Lung (tissue), 13 donors: Measurements from ENCODE around the gene LRRC8C. TPM values are rescaled to one million over a fixed set of nuclear protein-coding genes. Genes with fewer than 3 reads are reported as not detected.

Experiments used
- ATAC-seq: fragments of 200-7000 bp; cut with Tn5 transposase; one replicate; pipeline ENCODE4 v1.9.1; 2020; ENCODE audit warnings: moderate number of reproducible peaks; ENCODE audit not compliant: insufficient read depth, low FRiP score
- DNase-seq, 3 donors: peaks; one replicate each; pipeline ENCODE4 v3.0.0-alpha.2; 2013 to 2017
- H3K27ac ChIP-seq, 2 donors: one replicate each; pipeline ENCODE4 v1.5.1; 2013; ENCODE audit warnings: mild to moderate bottlenecking in 2 of 2, moderate library complexity in 2 of 2, control low read depth in 1 of 2, inconsistent platforms in 1 of 2, low read depth in 1 of 2, low read length in 1 of 2
- H3K27me3 ChIP-seq, 3 donors: one replicate each; pipeline ENCODE4 v1.5.1; 2013; ENCODE audit warnings: low read length in 2 of 3; ENCODE audit not compliant: control insufficient read depth in 3 of 3, insufficient read depth in 3 of 3
- H3K36me3 ChIP-seq, 4 donors: one replicate each; pipeline ENCODE4 v1.5.1; 2013; ENCODE audit warnings: low read length in 4 of 4, mild to moderate bottlenecking in 1 of 4, moderate library complexity in 1 of 4; ENCODE audit not compliant: control insufficient read depth in 4 of 4, insufficient read depth in 4 of 4
- H3K4me1 ChIP-seq, 5 donors: one replicate each; pipeline ENCODE4 v1.5.1; 2013; ENCODE audit warnings: low read length in 5 of 5, mild to moderate bottlenecking in 2 of 5, moderate library complexity in 1 of 5; ENCODE audit not compliant: control insufficient read depth in 5 of 5, insufficient read depth in 5 of 5
- H3K4me3 ChIP-seq: one replicate; pipeline ENCODE4 v1.5.1; 2013; ENCODE audit warnings: mild to moderate bottlenecking, control low read depth, moderate library complexity
- H3K9ac ChIP-seq, 2 donors: one replicate each; pipeline ENCODE4 v1.5.1; 2013; ENCODE audit warnings: low read length in 2 of 2, control low read depth in 1 of 2; ENCODE audit not compliant: insufficient read depth in 1 of 2
- H3K9me3 ChIP-seq, 4 donors: one replicate each; pipeline ENCODE4 v1.5.1; 2013; ENCODE audit warnings: low read length in 3 of 4, mild to moderate bottlenecking in 1 of 4, moderate library complexity in 1 of 4; ENCODE audit not compliant: control insufficient read depth in 4 of 4, insufficient read depth in 3 of 4
- WGBS, 2 donors: extraction: QIAGEN DNeasy Blood & Tissue Kit; methylation state at CpG; one replicate each; pipeline ENCODE4 v1.1.7; 2013; 5-methylcytosine and 5-hydroxymethylcytosine counted together
- polyA plus RNA-seq, 2 donors: library from polyadenylated mRNA; stranded (reverse); fragments of 200-250 nt; gene quantifications; one replicate each; pipeline ENCODE4 v1.2.1, GENCODE V29; 2013
- small RNA-seq: library from RNA; depleted of rRNA; stranded (forward); fragments of <200 nt; gene quantifications from one replicate; pipeline ENCODE3, GENCODE V24; 2014; ENCODE audit warnings: low replicate concordance
- total RNA-seq, 2 donors: library from RNA; depleted of rRNA in 1 of 2; stranded (reverse); fragments of >200 nt in 1 of 2; gene quantifications; one replicate each; pipeline ENCODE4 v1.2.1, GENCODE V29; 2014 to 2021
- TF ChIP-seq, protein P1 (sequence below): IDR thresholded peaks from 2 replicates; pipeline ENCODE4 v1.5.1; 2012; ENCODE audit warnings: mild to moderate bottlenecking; ENCODE audit errors: control extremely low read depth, extremely low read depth
- donor health status: control.
- donor health status: control.
- donor health status: Bipolar disorder and iron deficiency.
- donor health status: healthy.
- donor health status: DM: yes; HTN: yes; CAD: no.

The LRRC8C gene
- total and polyA plus RNA-seq, 4 donors, result 3.3 to 11.7 (median 6.9) TPM

DNA sequence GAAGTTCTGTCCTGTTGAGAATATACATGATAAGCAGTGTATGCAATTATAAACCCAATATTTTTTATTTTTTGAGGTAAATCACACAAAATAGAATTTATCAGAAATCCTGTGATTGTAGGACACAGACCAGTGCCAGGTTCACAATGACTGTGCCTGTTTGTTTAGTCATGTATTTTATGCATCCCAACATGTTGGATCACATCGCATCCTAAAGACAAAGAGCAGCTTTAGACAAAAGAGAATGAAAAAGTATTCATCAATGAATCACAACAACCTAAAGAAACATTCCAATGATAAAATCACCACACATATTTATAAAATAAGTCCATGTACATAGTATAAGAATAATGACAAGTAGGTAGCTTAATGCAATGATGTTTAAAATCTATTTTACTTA lies 134.7 kb downstream of the LRRC8C start:
- Histone ChIP-seq H3K9me3 (no peaks in the 10 kb centered on the region), H3K36me3 (no peaks in the 10 kb centered on the region), H3K27me3 (peaks cover 0 to 14% (median 4%) of the 10 kb centered on the region in 3 donors), H3K27ac (no peak overlapping the region), H3K4me1 (peaks cover 0 to 8% (median 0%) of the 10 kb centered on the region in 5 donors), H3K4me3 (no peak overlapping the region), H3K9ac (no peak overlapping the region)
- DNase-seq (no peak), ATAC-seq (no peak)
- 98 to 100% methylated on average over 1 of the region's 1 CpG for WGBS, 2 donors
- TF ChIP-seq, protein P1, sequence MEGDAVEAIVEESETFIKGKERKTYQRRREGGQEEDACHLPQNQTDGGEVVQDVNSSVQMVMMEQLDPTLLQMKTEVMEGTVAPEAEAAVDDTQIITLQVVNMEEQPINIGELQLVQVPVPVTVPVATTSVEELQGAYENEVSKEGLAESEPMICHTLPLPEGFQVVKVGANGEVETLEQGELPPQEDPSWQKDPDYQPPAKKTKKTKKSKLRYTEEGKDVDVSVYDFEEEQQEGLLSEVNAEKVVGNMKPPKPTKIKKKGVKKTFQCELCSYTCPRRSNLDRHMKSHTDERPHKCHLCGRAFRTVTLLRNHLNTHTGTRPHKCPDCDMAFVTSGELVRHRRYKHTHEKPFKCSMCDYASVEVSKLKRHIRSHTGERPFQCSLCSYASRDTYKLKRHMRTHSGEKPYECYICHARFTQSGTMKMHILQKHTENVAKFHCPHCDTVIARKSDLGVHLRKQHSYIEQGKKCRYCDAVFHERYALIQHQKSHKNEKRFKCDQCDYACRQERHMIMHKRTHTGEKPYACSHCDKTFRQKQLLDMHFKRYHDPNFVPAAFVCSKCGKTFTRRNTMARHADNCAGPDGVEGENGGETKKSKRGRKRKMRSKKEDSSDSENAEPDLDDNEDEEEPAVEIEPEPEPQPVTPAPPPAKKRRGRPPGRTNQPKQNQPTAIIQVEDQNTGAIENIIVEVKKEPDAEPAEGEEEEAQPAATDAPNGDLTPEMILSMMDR, result no peak

Small RNAs within 50 kb of the gene (small RNA-seq; reads per million reads assigned to genes)
- gene AC093423.1, result not detected

Other genes starting within 250 kb of the LRRC8C start
- gene LRRC8B, start 108.3 kb upstream of the LRRC8C start, total RNA-seq, result 10 to 100 TPM; 16.0 to 22.8 TPM
- 1 to 10 TPM; 4.3 to 6.0 TPM for gene LRRC8B, start 108.3 kb upstream of the LRRC8C start, polyA plus RNA-seq
- gene LRRC8D, start 187.9 kb downstream of the LRRC8C start, total RNA-seq, result 10 to 100 TPM; 10.2 to 24.2 TPM
- 10 to 100 TPM in 1 of 2 donors, 1 to 10 TPM in 1; 5.1 to 12.4 TPM for gene LRRC8D, start 187.9 kb downstream of the LRRC8C start, polyA plus RNA-seq